GM18909 (cell line): ENCODE measurements around the gene PGBD5.

Experiments used
- ATAC-seq: cut with Tn5 transposase; IDR thresholded peaks from one replicate; pipeline ENCODE4 v1.9.1; 2021; ENCODE audit warnings: mild to moderate bottlenecking; ENCODE audit not compliant: unreplicated experiment, poor library complexity

Gene PGBD5

DNA sequence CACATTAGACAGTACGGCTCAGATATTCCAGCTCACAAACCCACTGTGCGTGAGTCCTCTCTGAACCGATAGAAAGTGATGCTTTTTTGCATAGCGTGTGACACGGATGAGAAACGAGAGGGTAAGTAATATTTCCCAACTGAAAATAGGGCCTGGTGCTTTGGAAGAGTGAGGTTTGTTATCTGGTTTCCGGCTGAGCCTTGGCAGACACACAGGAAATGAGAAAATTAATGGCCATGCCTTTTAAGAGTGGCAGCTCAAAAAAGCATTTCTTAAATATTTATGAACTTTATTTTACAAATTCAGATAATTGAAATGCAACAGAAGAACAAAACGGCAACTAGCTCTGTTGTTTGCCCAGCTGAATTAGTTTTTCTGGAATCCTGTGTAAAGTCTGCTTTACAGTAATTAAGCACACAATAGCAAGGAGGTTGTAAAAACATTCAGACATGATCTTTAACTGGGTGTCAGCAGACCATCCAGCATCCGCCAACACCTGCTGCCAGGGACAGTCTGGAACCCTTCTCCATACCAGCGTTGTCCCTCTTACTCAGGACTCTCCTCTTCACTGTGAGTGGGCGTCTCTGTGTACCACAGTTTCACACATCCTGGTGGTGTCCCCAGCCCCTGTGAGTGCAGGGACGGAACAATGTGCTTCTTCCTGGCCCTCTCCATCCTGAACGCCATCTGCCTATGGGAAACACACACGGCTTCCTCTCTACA lies 155.4 kb downstream of the PGBD5 start:
- peak; percentile 66 for ATAC-seq

DNA sequence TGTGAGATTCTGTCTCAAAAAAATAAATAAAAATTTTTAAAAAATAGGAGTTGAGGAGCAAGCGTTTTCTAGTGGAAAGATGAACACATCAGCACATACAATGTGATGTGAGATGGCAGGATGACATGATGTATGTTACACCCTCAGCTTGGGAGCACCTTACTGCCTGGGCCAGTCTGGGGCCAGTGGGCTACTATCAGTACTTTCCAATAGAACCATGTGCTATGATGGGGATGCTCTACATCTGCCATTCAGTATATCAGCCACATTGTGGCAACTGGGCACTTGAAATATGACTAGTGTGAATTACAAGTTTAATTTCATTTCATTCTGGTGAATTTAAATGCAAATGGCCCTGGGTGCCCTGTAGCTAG lies 156.0 kb downstream of the PGBD5 start:
- peak; percentile 17 for ATAC-seq

DNA sequence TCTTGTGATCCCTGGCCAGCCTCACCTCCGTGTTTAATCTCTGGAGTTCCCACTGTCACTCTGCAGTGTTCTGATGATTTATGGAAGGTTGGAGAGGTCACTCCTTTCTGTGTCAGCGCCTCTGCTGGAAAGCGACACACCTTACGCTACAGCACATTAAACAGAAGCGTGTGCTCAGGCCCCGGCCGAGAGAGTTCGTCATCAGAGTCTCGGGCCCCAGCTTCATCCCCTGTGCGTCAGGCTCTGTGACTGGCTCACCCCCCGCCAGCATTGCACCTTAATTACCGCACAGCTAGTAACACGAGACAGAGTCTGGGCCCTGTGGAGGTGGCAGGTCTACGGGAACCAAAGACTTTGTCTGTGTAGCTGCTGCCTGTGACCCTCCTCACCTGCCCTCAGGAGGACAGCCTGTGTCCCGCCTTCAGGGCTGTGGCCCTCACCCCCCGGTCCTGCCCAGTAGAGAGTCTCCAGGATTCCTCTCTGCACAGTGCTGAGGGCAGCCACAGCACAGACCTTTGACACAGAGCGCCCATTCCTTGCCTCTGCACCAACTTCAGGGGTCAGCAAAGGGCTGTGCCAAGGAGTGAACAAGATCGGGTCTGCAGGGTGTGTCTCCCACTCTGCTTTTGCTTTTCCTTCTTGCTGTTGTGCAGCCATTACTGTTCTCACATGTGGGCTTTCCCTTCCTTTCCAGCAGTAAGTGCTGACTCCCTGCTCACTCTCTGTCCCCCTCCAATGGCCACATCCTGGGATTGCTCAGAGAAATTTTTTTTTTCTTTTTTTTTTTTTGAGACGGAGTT lies 157.6 kb downstream of the PGBD5 start:
- ATAC-seq = no peak

DNA sequence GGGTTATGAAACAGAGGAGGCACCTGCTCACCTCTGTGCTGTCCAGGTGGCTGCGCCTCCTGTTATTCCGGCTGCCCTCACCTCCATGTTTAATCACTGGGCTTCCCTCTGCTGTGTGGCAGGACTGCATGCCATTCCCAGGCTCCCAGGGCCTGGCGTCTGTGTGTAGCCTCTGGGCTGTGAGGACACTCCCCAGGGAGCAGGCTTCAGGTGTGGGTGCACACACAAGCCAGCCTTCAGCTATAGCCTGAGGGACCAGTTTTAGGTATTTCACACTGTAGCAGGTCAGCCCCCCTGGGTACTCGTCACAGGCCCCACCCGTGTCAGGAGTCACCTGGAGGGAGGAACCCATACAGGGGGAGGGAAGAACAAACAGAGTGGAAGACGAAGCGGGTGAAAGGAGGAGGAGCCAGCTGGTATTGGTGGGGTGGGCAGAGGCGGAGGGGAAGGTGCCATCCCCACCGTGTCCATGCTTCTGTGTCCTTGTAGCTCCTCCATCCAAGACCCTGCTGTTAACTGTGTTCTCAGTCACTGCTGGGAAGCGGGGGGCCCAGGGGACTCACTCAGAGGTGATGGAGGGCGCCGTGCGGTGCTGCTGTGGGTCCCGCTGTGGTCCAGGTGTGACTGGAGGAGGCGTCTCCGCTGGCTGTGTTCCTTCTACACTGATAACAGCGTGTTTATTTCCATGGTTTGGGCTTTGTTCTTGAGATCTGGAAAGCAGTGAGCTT lies 158.6 kb downstream of the PGBD5 start:
- no peak for ATAC-seq

DNA sequence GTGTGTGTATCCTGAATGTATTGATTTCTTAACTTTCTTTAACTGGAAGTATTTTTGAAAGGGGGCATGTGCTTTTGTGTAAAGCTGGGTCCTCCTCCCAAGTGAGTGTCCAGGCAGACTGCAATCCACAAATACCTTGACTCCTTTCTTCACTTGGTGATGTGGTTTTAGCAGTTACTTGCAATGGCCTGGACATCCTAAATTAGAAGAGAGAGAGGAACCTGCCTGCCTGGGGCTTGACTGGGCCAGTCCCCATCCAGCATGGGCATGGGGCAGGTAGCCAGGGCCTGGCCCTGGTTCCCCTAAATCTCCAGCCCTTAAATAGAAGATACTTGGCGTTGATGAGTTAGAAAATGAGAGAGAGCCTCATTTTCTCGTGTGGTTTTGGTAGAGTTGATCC lies 159.7 kb downstream of the PGBD5 start:
- no peak for ATAC-seq

DNA sequence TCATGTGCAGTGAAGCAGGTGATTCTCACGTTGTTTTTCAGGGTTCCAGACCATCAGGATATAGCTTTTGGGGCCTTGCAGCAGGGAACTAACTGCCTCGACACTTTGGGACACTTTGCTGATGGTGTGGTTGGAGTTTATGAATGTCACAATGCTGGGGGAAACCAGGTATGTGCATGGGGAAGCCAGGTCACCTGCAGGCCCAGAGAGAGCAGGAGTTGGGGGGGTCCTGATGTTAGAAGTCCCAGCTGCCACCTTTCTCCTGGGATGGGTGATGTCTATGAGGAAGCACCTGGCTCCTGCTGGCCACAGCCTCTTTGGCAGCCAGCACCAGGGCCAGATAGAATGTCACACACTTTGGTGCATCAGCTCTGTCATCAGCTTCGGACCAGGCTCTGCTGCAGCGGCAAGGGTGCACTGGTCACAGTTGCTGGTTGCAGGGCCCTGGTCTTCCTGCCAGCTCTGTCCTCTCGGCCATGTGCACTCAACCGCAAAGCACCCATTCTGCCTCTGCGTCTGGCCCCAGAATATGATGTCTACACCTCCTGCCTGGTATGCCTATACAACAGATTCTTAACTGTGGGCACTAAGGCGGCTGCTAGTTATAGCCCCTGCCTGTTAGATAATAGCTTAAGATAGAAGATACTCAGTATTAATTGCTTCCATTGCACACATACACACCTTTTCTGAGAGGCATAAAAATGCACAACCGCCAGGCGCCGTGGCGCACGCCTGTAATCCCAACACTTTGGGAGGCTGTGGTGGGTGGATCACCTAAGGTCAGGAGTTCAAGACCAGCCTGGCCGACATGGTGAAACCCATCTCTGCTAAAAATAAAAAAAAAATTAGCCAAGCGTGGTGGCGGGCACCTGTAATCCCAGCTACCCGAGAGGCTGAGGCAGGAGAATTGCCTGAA lies 160.7 kb downstream of the PGBD5 start:
- ATAC-seq = no peak
